Omental fat pad (tissue), 4 donors: ENCODE measurements around the gene EN1. TPM values are rescaled to one million over a fixed set of nuclear protein-coding genes. Genes with fewer than 3 reads are reported as not detected.

ENCODE experiments used
- ATAC-seq: fragments of 150-250 bp; one replicate; pipeline ENCODE4 v1.9.1; 2016; ENCODE audit warnings: mild to moderate bottlenecking, moderate library complexity; ENCODE audit not compliant: low FRiP score
- DNase-seq: peaks from one replicate; pipeline ENCODE4 v3.0.0-alpha.2; 2019; ENCODE audit warnings: low spot score
- total RNA-seq, 4 donors: library from RNA; depleted of rRNA; stranded (reverse); fragments of >200 nt; gene quantifications; one replicate each; pipeline ENCODE4 v1.1.0, GENCODE V29; 2016
- TF ChIP-seq, protein P1 (sequence below), 3 donors: fragments of 450-650 bp; IDR thresholded peaks; one replicate each; pipeline ENCODE4 v1.5.1; 2016 to 2017; ENCODE audit warnings: antibody characterized with exemption in 3 of 3, mild to moderate bottlenecking in 3 of 3, moderate library complexity in 2 of 3

The EN1 gene
- total RNA-seq, 4 donors from 2014 or later: 0.28 to 1.9 (median 0.61) TPM

DNA sequence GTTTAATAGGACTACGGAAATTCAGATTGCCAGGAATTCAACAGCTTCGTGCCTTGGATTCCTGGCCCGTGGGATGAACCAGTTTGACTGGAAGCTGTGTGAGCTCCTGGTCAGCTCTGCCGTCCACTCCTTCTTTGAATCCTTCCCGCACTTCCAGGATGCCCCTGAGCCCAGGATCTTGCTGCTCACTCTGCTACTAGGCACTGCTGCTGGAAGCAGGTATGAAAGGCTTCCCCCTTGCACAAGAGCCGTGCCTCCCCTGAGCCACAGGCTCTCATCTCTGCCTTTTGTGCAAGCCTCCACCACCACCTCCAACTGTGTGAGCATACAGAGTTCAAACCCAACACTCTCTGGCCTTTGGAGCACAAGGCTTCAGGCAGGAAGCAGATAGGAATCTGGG, 34.9 kb downstream of the EN1 start:
- ATAC-seq (no peak), DNase-seq (no peak)

DNA sequence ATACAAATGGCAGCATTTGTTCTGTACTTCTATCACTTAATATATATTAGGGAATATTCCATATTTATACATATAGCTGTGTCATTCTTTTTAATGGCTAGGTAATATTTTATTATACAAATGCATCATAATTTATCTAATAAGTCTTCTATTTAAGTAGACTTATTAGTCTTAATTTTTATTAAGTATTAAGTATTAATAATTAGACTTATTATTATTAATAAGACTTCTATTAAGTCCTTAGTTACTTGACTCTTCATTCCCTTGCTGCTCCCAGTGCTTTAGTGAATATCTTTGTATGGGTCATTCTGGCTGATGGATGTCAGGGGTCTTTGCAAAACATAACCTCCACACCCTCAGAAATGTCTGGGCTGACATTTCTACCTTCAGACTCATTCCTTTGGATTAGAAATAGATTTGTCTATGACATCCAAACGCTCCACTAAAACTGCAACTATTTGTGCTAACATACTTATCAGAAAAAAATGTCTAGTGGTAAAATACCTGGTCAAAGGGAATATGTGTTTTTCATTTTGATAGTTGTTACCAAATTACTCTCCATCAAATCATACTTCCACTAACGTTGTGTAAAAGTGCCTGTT, 35.8 kb downstream of the EN1 start:
- DNase-seq (no peak), ATAC-seq (no peak)
- TF ChIP-seq, protein P1, sequence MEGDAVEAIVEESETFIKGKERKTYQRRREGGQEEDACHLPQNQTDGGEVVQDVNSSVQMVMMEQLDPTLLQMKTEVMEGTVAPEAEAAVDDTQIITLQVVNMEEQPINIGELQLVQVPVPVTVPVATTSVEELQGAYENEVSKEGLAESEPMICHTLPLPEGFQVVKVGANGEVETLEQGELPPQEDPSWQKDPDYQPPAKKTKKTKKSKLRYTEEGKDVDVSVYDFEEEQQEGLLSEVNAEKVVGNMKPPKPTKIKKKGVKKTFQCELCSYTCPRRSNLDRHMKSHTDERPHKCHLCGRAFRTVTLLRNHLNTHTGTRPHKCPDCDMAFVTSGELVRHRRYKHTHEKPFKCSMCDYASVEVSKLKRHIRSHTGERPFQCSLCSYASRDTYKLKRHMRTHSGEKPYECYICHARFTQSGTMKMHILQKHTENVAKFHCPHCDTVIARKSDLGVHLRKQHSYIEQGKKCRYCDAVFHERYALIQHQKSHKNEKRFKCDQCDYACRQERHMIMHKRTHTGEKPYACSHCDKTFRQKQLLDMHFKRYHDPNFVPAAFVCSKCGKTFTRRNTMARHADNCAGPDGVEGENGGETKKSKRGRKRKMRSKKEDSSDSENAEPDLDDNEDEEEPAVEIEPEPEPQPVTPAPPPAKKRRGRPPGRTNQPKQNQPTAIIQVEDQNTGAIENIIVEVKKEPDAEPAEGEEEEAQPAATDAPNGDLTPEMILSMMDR (IDR thresholded peaks at IDR 0.05): no peak

More for the DNA sequence above, 34.9 kb downstream of the EN1 start:
- TF ChIP-seq, protein P1 (IDR thresholded peaks at IDR 0.05): no peak

DNA sequence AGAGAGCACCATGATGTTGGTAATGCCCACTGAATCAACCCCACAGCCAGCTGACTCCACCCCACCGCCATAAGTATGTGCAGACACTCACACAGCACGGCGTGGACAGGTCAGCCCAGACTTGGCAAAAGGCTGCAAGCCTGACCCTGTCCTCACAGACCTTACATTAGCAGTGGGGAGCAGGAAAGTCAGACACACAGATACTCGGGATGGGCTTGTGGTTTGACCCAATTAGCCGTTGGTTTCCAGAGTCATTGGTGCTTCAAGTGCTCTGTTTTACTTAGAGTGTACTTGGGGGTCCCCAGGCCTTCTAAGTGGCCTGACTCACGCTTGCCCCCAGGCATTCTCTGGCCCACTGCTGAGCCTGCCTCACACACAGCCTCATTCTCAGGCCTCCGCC, 36.7 kb downstream of the EN1 start:
- ATAC-seq: no peak

DNA sequence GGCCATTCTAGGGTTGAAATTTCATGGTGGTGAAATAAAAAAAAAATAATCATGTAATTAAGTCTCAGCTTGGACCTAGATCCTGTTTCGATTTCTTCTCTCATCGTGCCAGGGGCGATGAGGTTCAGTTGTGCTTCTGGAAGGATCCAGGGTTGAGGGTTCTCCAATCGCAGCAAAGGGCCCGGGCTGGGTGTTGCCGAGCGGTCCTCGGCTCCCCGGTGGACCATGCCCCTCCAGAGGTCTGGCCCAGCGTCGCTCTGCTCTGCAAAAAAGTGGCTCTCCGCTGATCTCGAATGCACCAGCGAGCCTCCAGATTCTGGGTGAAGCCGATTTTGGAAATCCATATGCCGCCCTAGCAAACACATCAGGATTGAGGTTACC, 39.0 kb downstream of the EN1 start:
- no peak for ATAC-seq
- TF ChIP-seq, protein P1 (IDR thresholded peaks at IDR 0.05): no peak
- no peak for DNase-seq

More for the DNA sequence above, 36.7 kb downstream of the EN1 start:
- no peak for DNase-seq
- TF ChIP-seq, protein P1 (IDR thresholded peaks at IDR 0.05): no peak

DNA sequence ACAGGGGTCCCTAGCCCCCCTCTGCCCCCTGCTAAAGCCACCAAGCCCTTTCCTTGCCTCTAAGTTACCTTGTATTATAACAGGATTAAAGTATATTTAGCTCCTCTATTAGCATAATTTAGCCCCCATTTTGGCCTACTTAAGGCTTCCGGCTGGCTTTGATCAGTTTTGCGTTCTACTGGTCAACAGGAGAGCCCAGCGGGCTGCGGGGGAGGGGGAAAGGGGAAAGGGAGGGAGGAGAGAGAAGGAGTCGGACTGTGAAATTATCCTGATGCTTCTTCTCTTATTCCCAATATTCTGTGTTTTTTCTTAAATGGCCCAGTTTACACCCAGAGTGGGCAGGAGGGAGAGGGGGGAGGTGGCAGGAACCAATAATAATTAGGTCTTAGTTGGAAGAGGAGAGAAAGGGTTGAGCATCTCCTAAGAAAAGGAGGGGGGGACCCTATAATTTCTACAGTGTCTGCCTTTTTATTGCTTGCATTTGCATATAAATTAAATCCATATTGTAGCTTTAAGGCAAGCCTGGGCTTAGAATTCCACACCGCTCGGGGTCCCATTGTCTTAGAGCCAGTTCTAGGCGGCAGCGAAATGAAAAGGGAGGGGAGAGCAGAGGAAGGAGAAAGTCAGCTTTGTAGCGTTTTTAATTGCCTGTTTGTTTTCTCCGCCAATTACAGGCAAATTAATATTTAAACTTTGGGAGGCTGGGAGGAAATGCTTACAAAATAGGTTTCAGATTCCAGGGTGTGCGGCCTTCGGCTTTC, 39.6 kb downstream of the EN1 start:
- no peak for ATAC-seq
- TF ChIP-seq, protein P1 (IDR thresholded peaks at IDR 0.05): no peak
- no peak for DNase-seq

DNA sequence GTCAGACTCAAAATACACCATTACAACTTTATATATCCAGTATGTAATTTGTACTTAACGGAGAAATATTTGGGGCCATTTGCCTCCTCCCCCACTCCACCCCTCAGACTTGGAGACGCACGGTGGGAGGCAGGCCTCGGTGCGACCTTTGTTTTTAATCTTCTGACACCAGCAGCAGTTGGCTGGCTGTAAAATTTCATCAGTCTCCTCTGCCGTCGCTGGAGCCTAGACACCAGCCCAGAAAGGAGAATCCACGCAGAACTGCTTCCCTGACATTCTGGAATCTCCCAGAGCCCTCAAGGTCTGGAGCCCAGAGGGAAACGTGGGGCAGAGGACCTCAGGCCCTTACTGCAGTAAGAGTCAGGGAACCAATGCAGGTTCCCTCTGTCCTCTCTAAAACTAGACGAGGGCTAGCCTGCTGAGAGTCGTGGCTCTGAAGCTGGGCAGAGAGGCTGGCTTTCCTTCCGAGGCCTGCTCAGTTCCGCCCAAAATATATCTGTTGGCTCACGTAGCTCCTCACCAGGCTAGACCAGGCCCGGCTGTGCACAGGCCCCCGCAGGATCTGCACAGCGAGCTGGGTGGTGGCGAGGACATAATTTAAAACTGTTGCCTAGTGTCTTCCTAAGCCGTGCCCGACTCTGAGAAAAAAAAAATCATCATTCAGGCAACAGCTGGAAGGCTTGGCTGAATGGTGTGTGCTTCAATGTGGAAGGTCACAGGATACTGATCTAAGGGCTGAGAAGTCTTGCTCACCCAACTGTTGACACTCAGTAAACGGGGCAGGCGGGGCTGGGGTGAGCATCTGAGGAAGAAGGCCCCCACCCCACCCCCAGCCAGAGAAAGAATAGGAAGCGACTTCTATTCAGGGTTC, 40.4 kb downstream of the EN1 start:
- no peak for ATAC-seq
- TF ChIP-seq, protein P1 (IDR thresholded peaks at IDR 0.05): no peak

More for the DNA sequence above, 40.4 kb downstream of the EN1 start:
- no peak for DNase-seq
